Muscle of back (tissue), 11 donors: ENCODE data around the gene KLHL29. TPM values are rescaled to one million over a fixed set of nuclear protein-coding genes. Genes with fewer than 3 reads are reported as not detected.
"Not testable (repeated sequence)": the region's sequence is repeated elsewhere in the genome, so short reads cannot be mapped to it uniquely, and the experiment has no call there.

ENCODE experiments used
- DNase-seq, 3 donors: peaks; one replicate each; pipeline versions ENCODE4 v3.0.0 to v3.0.0-alpha.2; 2013
- polyA plus RNA-seq, 10 donors: library from polyadenylated mRNA; unstranded; fragments of 120-200 nt; gene quantifications; one replicate each; pipeline ENCODE4 v1.2.1, GENCODE V29; 2013; ENCODE audit not compliant: insufficient read length in 10 of 10

The KLHL29 gene
- polyA plus RNA-seq, 10 donors, result 5.6 to 10.3 (median 7.6) TPM

GRCh38 chr2:23708771-23709170 lies 323.8 kb downstream of the KLHL29 start:
- DNase-seq, result no peak

- no peak for DNase-seq
Measured at GRCh38 chr2:23709311-23709710, 324.3 kb downstream of the KLHL29 start.

GRCh38 chr2:23711979-23712755 lies 327.2 kb downstream of the KLHL29 start:
- peak in 2 of 3 donors; percentile 4 to 39 for DNase-seq

- DNase-seq, result no peak
Measured at GRCh38 chr2:23712756-23713151, 327.8 kb downstream of the KLHL29 start.

- no peak for DNase-seq
Measured at GRCh38 chr2:23713351-23713750, 328.4 kb downstream of the KLHL29 start.

- DNase-seq, result peak; percentile 70 to 95 (median 80)
Measured at GRCh38 chr2:23718931-23719700, 334.1 kb downstream of the KLHL29 start.

- DNase-seq, result no peak
Measured at GRCh38 chr2:23719716-23720115, 334.7 kb downstream of the KLHL29 start.

DNA sequence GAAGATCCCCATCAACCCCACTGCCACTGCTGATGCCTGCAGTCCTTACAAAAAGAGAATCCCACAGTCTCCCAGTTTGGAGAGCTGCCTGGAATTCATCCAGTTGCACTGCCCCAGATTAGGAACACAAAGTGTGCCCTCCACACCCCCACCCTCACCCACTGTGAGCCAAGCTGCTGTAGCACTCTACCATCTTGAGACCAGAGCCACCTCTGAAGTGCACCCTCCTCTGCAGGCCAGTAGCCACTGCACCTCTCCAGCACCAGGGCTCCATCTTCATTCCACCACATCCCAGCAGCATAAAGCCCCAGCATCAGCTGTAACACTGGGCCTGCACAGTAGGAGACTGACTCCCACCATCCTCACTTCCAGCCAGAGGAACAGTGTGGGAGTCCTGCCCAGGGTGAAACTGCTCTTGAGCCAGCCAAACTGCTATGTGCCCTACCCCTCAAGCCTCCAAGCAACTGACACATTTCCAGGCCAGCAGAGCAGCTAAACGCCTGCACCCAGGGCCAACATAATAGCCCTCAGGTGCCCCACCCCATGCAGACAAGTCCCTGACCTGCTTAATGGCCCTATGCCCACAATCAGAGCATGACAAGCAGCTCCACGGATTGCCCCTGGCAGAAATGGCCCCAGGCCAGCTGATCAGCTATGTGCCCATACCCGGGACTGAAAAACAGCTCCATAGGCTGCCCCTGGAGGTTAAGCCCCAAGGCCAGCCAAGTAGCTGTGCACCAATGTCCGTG lies 335.9 kb downstream of the KLHL29 start:
- DNase-seq, result no peak

- no peak for DNase-seq
Measured at GRCh38 chr2:23721454-23721826, 336.5 kb downstream of the KLHL29 start.

DNA sequence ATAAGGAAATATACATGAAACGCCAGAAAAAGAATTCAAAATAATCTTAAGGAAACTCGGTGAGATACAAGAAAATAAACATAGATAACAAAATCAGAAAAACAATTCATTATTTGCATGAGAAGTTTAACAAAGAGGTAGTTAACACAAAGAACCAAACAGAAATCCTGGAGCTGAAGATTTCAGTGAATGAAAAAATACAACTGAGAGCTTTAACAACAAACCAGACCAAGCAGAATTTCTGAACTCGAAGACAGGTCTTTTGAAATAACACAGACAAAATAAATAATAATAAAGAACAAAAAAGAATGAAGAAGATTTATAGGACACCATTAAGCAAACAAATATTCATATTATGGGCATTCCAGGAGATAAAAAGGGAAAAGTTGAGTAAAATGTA lies 337.3 kb downstream of the KLHL29 start:
- no peak for DNase-seq

- not testable (repeated sequence) for DNase-seq
Measured at GRCh38 chr2:23723029-23723428, 338.1 kb downstream of the KLHL29 start.

DNA sequence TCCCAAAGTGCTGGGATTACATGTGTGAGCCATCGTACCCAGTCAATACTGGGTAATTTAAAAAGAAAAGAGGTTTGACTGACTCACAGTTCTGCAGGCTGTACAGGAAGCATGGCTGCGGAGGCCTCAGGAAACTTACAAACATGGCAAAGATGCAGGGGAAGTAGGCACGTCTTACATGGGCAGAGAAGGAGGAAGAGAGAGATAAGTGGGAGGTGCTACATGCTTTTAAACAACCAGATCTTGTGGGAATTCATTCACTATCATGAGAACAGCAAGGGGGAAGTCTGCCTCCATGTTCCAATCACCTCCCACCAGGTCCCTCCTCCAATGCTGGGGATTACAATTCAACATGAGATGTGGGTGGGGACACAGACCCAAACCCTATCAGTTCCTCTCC lies 349.4 kb downstream of the KLHL29 start:
- DNase-seq, result no peak

- not testable (repeated sequence) for DNase-seq
Measured at GRCh38 chr2:23736783-23737182, 351.8 kb downstream of the KLHL29 start.

GRCh38 chr2:23745068-23745725 lies 360.2 kb downstream of the KLHL29 start:
- DNase-seq, result peak in 2 of 3 donors; percentile 34 to 46

DNA sequence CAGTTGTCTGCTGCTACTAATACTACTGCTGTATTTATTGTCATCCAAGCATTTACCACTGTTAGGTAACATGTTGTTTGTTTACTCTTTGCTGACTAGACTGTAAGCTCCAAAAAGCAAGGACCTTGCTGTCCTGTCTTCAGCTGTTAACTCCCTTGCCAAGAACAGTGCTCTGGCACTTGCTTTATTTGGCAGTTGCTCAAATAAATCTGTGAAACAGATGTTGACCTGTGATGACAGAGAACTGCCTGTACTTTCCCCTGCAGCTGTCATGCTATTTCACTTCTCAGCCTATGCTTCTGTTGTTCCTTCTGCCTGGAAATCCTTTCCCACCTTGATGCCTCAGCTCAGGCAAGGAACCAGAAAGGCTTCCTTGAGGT lies 360.7 kb downstream of the KLHL29 start:
- DNase-seq, result peak; percentile 85 to 92 (median 86)

GRCh38 chr2:23746141-23746863 lies 361.3 kb downstream of the KLHL29 start:
- no peak for DNase-seq

GRCh38 chr2:23751747-23752265 lies 366.8 kb downstream of the KLHL29 start:
- no peak for DNase-seq

DNA sequence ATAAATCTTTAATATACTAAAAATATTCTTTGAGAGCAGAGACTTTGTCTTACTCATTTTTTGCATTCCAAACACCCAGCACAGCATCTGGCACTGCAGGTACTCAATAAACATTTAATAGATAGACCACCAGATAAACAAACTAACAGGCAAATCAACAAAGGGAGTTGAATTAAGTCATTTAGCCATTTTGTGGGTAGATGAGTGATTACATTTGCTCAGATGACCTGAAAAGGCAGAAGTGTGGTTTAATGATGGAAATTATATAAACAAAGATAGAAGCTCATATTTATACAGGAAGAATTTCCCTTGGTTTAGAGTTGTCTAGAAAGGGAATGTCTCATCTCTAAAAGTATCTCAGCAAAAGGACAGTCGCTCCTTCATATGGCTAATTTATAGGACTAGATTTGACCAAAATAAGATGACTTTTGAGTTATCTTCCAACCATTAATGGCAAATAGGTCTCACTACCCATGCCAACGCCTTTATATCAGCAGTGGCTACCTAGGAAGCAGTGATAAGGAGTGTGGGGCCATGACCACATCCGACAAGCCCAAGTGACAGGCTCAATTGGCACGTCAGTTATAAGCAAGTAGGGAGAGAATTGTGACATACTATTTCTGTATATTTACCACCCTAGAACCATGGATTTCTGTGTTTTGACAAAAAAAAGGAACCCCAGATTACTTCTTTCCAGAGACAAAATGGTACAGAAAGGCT lies 368.5 kb downstream of the KLHL29 start:
- DNase-seq, result no peak

DNA sequence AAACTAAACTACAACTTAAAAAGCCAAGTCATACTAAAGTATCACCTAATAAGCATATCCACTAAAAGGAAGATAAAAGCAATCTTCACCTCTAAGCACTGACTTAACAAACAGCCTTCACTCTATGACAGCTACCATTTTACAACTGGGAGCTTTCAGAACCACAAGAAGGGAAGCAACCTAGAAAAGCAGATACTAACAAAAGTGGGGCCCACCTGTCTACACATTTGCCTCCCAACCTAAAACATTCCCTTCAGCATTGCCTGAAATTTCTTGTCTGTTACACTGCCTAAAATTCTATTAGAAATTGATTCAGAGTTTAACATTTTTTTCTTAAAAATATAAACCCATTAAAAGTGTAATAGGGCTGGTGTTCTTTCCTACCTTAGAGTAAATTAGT lies 370.0 kb downstream of the KLHL29 start:
- DNase-seq, result no peak

- DNase-seq, result no peak
Measured at GRCh38 chr2:23756593-23757292, 371.8 kb downstream of the KLHL29 start.
